Vagina (tissue), 2 donors: ENCODE data around the gene FAM78A. TPM values are rescaled to one million over a fixed set of nuclear protein-coding genes. Genes with fewer than 3 reads are reported as not detected.

Source experiments
- DNase-seq, 2 donors: peaks; one replicate each; pipeline ENCODE4 v3.0.0-alpha.2; 2017; ENCODE audit errors: extremely low spot score in 2 of 2
- H3K27ac ChIP-seq: fragments of 200-600 bp; sonication (generic); one replicate; pipeline ENCODE4 v1.5.1; 2019
- H3K27me3 ChIP-seq: fragments of 200-600 bp; sonication (generic); one replicate; pipeline ENCODE4 v1.5.1; 2019
- H3K36me3 ChIP-seq, 2 donors: fragments of 200-600 bp; sonication (generic); one replicate each; pipeline ENCODE4 v1.5.1; 2017 to 2019
- H3K4me1 ChIP-seq: fragments of 200-600 bp; sonication (generic); one replicate; pipeline ENCODE4 v1.5.1; 2019
- H3K4me3 ChIP-seq, 2 donors: fragments of 200-600 bp; sonication (generic); 1 replicate in 1 of 2; 2 replicates in 1 of 2; pipeline ENCODE4 v1.5.1; 2016 to 2019
- H3K9me3 ChIP-seq: fragments of 200-600 bp; sonication (generic); one replicate; pipeline ENCODE4 v1.5.1; 2019
- CTCF ChIP-seq, 3 experiments: fragments of 450-650 bp in 2 of 3; fragments of 200-600 bp in 1 of 3; sonication (generic) in 1 of 3; IDR thresholded peaks; one replicate each; pipeline ENCODE4 v1.5.1; 2017 to 2019; ENCODE audit warnings: antibody characterized with exemption in 3 of 3, mild to moderate bottlenecking in 2 of 3, moderate library complexity in 2 of 3
- POLR2A ChIP-seq, 2 donors: fragments of 450-650 bp; IDR thresholded peaks; one replicate each; pipeline ENCODE4 v1.6.1; 2017; ENCODE audit warnings: antibody characterized with exemption in 2 of 2, mild to moderate bottlenecking in 2 of 2, moderate library complexity in 2 of 2
- POLR2AphosphoS5 ChIP-seq, 2 donors: sonication (generic); formaldehyde crosslinking; IDR thresholded peaks; one replicate each; pipeline ENCODE4 v1.9.0; 2017; ENCODE audit warnings: antibody characterized with exemption in 2 of 2, mild to moderate bottlenecking in 2 of 2, low read depth in 1 of 2; ENCODE audit not compliant: insufficient read depth in 1 of 2
- intact Hi-C: fragments of 100-400 bp; cut with DNase I; formaldehyde crosslinking; loops from one replicate; pipeline ENCODE4 v1.15.1; 2023
- total RNA-seq: library from RNA; depleted of rRNA; stranded (reverse); fragments of >200 nt; gene quantifications from one replicate; pipeline ENCODE4 v1.2.3, GENCODE V29; 2016

FAM78A gene
- total RNA-seq, 1 donor from 2014 or later = 2.5 TPM

DNA sequence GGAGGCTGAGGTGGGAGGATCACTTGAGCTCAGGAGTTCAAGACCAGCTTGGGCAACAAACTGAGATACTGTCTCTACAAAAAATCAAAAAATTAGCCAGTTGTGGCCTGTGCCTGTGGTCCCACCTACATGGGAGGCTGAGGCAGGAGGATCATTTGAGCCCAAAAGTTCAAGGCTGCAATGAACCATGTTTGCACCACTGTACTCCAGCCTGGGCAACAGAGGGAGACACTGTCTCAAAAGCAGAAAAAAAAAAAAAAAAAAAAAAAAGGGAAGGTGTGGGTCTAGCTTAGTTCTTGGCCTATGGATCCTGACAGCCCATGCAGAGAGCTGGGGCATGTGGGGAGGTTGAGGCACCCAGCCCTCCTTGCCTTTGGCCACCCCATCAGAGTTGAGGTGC, 24.1 kb upstream of the FAM78A start:
- H3K4me3 ChIP-seq = no peak overlapping the region
- TF ChIP-seq CTCF (IDR thresholded peaks at IDR 0.05) (no peak), POLR2AphosphoS5 (IDR thresholded peaks at IDR 0.05; ENCODE audit: insufficient read depth in 1 of 2, low read depth in 1 of 2) (no peak), POLR2A (IDR thresholded peaks at IDR 0.05) (no peak)
- H3K4me1 ChIP-seq = no peaks in the 10 kb centered on the region
- intact Hi-C loops = no loop called here
- H3K9me3 ChIP-seq = no peaks in the 10 kb centered on the region
- H3K27ac ChIP-seq = no peak overlapping the region
- no peaks in the 10 kb centered on the region for H3K36me3 ChIP-seq
- H3K27me3 ChIP-seq = no peaks in the 10 kb centered on the region
- no peak for DNase-seq

- no peak for DNase-seq
- Histone ChIP-seq H3K4me1 (no peaks in the 10 kb centered on the region), H3K27me3 (no peaks in the 10 kb centered on the region), H3K9me3 (no peaks in the 10 kb centered on the region), H3K4me3 (no peak overlapping the region), H3K27ac (no peak overlapping the region), H3K36me3 (no peaks in the 10 kb centered on the region)
- no peak for TF ChIP-seq POLR2AphosphoS5 (IDR thresholded peaks at IDR 0.05; ENCODE audit: insufficient read depth in 1 of 2, low read depth in 1 of 2)
- TF ChIP-seq POLR2A (IDR thresholded peaks at IDR 0.05) = no peak
- no peak for TF ChIP-seq CTCF (IDR thresholded peaks at IDR 0.05)
- intact Hi-C loops = no loop called here
These were observed 23.6 kb upstream of the FAM78A start for GRCh38 chr9:131299961-131300347.

DNA sequence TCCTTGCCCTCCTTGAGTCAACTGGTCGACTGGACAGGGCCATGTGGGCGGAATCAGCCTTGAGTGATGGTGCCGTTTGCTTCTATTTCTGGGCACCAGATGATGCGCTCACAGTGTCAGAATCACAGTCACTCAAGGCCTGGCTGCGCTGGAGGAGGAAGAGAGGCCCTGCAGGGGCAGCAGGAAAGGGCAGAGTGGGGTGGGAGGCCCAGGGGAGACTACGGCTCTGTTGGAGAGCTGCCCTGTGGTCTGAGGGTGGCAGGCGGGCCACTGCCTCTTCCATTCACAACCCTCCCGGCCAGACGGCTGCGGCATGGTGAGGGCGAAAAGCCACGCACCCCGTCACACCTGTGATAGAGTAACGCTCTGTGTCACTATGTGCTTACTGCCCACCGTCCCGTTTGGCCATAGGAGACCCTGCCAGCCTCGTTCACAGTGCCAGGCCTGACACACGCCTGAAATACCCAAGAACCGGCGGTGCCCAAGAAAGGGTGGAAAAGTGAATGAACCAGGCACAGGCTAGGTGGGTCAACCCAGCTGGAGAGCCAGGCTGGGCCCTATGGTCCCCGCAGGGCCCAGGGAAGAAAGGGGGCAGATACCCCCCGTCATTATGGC, 23.1 kb upstream of the FAM78A start:
- intact Hi-C loops = no loop called here
- DNase-seq = no peak
- Histone ChIP-seq H3K4me1 (no peaks in the 10 kb centered on the region), H3K9me3 (no peaks in the 10 kb centered on the region), H3K27ac (no peak overlapping the region), H3K27me3 (no peaks in the 10 kb centered on the region), H3K4me3 (no peak overlapping the region), H3K36me3 (no peaks in the 10 kb centered on the region)
- TF ChIP-seq POLR2A (IDR thresholded peaks at IDR 0.05) (no peak), POLR2AphosphoS5 (IDR thresholded peaks at IDR 0.05; ENCODE audit: insufficient read depth in 1 of 2, low read depth in 1 of 2) (no peak), CTCF (IDR thresholded peaks at IDR 0.05) (no peak)

DNA sequence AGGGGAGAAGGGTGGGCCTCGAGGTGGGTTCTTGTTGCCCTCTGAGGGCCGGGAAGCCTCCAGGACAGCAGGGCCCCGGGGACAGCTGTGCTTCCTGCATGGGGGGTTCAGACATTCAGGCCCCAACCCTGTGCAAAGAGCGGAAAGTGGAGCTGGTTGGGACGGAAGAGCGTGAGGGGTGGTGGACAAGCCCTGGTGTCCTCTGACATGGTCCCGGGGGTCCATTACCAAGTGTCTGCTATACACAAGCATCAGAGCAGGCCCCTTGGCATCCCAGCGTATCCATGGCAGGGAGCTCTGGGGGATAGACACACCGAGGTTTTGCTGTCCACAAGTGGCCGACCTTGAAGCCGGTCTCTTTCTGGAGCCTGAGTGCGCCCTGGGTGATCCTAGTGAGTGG, 22.5 kb upstream of the FAM78A start:
- TF ChIP-seq POLR2A (IDR thresholded peaks at IDR 0.05) (no peak), CTCF (IDR thresholded peaks at IDR 0.05) (no peak), POLR2AphosphoS5 (IDR thresholded peaks at IDR 0.05; ENCODE audit: insufficient read depth in 1 of 2, low read depth in 1 of 2) (no peak)
- Histone ChIP-seq H3K36me3 (no peaks in the 10 kb centered on the region), H3K4me3 (no peak overlapping the region), H3K27ac (no peak overlapping the region), H3K4me1 (no peaks in the 10 kb centered on the region), H3K9me3 (no peaks in the 10 kb centered on the region), H3K27me3 (no peaks in the 10 kb centered on the region)
- intact Hi-C loops = no loop called here
- no peak for DNase-seq

- Histone ChIP-seq H3K27me3 (no peaks in the 10 kb centered on the region), H3K27ac (no peak overlapping the region)
- intact Hi-C loops = no loop called here
These were observed 22.0 kb upstream of the FAM78A start for GRCh38 chr9:131298341-131298740.

More at GRCh38 chr9:131298341-131298740, 22.0 kb upstream of the FAM78A start:
- Histone ChIP-seq H3K4me3 (no peak overlapping the region), H3K9me3 (no peaks in the 10 kb centered on the region), H3K36me3 (no peaks in the 10 kb centered on the region), H3K4me1 (no peaks in the 10 kb centered on the region)
- TF ChIP-seq CTCF (IDR thresholded peaks at IDR 0.05) = no peak
- no peak for DNase-seq
